GM04504 (cell line): ENCODE results near the gene CDR2L.
"Not testable (repeated sequence)": the region's sequence is repeated elsewhere in the genome, so short reads cannot be mapped to it uniquely, and the experiment has no call there.

ENCODE experiments used
- DNase-seq: peaks from one replicate; pipeline ENCODE4 v3.0.0-alpha.2; 2012; ENCODE audit warnings: low read depth

Gene CDR2L

DNA sequence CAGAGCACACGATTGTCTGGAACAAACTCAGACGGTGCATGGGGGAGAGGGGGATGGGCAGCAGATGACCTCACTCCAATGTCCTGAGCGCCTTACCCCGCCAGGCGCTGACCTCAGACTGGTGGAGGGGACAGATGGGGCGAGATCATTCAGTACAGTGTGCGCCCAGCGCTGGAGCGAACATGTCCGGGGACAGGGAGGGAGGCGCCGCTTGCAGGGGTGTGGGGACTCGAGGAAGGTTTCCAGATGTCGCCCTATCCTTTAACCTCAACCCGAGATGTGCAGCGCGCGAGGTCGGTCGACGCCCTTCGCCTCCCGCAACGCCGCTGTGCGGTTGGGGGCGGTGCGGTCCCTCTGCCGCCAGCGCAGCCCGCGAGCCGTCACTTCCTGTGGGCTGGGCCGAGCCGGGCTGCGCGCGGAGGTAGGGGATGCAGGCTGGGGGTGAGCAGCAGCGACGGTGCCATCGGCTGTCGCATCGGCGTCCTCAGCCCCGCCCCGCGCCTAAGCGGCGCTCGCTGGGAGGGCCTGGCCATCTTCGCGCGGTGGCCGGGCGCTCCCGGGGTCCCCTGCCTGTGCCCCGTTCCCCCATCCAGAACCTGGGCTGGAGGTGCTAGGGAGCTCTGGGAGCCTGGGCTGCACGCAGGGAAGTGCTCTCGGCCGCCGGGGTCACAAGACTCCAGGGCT, 5.3 kb upstream of the CDR2L start:
- no peak for DNase-seq

DNA sequence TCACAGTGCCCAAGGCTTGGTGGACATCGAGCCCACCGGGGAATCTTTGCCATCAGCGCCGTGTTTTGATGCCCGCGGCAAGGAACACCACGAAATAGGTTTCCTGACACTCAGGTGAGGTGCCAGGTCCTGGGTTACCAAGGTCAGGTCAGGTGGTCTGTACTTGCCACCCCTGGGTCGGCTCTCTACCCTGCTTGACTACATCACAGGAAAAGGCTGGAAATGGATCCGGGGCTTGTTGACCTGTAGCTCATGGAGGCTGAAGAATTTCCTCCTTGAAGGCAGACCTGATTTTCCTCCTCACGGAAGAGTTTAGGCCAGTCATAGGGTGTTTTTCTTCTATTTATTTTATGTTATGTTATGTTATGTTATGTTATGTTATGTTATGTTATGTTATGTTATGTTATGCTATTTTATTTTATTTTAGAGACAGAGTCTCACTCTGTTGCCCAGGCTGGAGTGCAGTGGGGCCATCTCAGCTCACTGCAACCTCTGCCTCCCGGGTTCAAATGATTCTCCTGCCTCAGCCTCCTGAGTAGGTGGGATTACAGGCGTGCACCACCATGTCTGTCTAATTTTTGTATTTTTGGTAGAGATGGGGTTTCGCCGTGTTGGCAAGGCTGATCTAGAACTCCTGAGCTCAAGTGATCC, 4.6 kb upstream of the CDR2L start:
- not testable (repeated sequence) for DNase-seq

DNA sequence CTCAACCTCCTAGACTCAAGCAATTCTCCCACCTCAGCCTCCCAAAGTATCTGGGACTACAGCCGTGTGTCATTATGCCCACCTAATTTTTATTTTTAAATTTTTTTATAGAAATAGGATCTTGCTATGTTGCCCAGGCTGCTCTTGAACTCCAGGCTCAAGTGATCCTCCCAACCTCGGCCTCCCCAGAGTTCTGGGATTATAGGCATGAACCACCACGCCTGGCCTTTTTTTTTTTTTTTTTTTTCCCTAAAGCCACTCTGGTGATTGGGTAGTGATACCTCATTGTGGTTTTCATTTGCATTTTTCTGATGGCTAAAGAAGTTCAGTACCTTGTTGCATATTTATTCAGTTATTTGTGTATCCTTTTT, 1.2 kb upstream of the CDR2L start:
- no peak for DNase-seq

DNA sequence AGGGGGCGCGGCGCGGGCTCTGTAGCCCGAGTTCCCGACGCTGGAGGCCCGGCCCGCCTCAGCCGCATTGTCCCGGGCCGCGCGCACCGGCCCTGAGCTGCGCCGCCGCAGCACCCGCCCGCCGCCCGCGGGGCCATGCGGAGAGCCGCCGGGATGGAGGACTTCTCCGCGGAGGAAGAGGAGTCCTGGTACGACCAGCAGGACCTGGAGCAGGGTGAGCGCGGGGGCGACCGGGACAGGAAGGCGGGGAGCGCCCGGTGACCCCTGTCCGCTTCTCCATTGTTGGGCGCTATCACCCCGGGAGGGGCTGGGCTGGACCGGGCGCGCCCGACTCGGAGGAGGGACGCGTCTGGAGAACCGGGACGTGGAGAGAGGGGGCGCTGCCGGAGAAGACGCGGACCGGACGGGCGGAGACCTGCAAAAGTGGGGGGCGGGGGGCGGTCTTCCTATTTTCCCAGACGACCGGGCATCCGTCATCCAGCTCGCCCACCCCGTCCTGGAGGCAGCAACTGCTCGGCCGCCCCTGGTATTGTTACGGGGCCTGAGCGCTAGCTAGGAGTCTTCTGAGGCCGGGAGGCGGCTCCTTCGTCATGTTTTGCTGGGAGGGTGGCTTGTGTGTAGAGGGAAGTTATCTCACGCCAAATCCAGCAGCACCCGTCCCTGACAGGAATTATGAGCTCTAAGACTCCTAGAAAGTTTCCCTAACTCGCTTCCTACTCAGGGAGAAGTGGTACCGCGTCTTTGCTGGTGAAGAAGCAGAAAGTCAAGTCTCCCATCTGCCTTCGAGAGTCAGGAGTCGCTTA, 678 bp downstream of the CDR2L start:
- peak; percentile 67 for DNase-seq

DNA sequence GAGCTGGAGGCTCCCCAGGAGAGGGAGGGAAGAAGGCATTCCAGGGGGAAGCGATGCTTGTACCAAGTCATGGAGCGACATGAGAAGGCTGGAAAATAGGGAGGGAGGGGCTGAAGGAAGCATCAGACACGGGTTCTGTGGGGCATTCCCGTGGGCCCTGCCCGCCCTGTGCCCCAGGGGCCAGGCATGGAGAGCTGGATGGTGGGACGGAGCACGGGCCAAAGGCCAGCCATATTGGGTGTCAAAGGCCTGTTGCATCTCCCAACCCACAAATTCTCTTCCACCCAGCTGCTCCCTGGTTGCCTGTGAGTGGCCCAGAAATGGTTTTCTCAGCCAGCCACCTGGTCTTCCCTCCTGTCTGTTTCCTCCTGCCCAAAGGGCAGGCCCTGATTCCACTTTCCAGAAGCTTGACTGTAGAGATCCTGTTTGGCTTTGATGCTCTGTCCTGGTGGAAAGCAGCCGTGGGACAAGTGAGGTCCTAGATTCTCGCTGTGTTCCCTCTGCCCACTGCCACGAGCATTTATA, 3.2 kb downstream of the CDR2L start:
- DNase-seq: no peak

DNA sequence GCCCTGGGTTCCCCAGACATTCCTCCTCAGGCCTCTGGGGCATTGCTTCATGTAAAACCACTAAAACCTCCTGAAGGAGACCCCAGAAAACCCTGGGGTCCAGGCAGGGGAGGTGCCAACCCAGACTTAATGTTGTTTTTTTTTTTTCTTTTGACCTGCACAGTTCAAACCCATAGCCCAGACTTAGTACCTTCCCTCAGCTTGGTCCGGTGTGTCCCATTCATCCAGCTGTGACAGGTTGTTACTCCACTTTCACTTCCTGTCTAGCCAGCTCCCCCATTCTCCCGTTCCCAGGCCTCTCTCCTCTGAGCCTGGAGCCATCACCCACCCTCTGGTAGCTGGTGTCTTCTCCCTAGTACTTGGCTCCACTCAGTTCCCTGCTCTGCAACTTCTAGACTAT, 4.8 kb downstream of the CDR2L start:
- no peak for DNase-seq

DNA sequence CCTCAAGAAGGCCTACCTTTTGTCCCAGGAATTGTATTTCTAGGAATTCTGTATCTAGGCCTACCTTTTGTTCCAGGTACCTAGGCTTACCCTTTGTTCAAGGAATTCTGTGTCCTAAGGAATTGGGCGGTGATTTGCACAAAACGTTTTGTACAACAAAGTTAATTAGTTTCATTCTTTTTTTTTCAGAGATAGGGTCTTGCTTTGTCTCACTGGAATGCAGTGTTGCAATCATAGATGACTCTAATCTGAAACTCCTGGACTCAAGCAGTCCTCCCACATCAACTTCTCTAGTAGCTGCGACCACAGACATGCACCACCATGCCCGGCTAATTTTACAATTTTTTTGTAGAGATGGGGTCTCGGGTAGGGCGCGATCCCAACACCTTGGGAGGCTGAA, 7.0 kb downstream of the CDR2L start:
- no peak for DNase-seq

DNA sequence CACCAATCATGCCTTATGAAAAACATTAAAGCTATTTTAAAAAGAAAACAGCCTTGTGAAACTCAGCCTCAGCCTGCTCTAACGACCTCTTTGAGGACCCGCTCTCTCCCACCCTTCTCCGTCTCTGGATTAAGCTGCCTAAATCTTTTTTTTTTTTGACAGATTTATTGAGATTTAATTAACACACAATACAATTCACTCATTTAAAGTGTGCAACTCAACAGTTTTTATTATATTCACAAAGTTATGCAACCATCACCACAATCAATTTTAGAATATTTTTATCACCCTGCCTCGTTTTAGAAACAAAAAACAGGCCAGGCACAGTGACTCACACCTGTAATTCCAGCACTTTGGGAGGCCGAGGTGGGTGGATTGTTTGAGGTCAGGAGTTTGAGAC, 8.4 kb downstream of the CDR2L start:
- no peak for DNase-seq

DNA sequence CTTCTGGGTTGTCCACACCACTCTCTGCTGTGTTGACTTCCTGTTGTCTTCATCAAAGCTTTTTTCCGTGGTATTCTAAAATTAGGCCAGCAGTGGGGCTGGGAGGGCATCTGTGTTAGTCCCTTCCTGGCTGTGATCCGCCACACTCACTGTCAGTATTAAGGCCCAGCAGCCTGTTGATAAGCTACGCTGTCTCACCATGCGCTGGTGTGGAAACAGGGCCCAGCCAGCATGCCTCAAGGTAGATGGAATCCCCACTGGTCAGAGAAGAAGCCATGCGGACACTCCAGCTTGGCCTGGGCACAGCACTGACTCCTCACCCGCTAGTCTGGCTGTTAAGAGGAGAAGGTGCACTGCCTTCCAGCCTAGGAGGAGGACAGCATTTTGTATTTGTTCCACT, 11.4 kb downstream of the CDR2L start:
- no peak for DNase-seq

DNA sequence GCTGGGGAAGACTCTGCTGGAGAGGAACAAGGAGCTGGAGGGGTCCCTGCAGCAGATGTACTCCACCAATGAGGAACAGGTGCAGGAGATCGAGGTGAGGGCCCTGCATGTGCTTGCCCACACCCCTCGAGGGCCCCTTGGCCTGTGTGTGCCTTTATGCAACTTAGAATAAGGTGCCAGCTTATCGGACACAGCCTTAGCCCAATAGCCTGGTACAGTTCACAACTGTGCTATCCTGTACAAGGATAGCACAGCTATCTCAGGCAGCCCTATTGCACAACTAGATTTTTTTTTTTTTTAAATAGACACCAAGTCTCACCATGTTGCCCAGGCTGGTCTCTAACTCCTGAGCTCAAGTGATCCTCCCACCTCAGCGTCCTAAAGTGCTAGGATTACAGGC, 12.1 kb downstream of the CDR2L start:
- no peak for DNase-seq

DNA sequence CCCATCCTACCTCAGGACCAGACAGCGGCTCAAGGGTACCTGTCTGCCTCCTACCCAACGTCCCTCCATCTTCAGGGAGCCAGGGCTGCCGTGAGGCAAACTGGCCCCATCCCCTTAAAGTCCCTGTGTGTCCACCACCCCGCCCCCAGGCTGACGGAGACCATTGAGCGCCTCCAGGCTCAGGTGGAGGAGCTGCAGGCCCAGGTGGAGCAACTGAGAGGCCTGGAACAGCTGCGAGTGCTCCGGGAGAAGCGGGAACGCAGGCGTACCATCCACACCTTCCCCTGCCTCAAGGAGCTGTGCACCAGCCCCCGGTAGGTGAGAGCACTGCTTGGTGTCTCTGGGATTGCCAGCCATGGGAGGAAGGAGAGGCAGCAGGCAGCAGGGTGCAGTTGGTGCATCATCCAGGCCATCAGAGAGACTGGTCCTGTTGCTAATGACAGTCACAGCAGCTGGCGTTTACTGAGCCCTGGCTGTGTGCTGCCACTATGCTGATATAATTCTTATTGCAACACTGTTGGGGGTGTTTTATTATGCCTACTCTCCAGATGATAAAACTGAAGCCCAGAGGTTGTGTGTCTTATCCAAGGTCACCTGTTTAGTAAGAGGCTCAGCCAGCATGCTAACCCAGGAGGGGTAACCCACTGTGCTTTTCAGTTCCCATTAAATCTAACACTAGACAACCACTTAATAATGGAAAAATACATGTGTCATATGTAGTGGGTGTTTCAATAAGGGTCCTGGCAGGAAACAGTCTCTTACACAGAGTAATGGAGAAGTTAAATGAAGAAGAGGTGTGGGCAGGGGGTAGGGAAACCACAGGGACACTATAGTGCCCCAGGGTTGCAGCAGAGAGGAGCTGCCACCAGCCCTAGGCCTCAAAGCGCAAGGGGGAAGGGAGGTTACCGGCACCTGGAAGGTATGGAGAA, 14.7 kb downstream of the CDR2L start:
- DNase-seq: no peak

DNA sequence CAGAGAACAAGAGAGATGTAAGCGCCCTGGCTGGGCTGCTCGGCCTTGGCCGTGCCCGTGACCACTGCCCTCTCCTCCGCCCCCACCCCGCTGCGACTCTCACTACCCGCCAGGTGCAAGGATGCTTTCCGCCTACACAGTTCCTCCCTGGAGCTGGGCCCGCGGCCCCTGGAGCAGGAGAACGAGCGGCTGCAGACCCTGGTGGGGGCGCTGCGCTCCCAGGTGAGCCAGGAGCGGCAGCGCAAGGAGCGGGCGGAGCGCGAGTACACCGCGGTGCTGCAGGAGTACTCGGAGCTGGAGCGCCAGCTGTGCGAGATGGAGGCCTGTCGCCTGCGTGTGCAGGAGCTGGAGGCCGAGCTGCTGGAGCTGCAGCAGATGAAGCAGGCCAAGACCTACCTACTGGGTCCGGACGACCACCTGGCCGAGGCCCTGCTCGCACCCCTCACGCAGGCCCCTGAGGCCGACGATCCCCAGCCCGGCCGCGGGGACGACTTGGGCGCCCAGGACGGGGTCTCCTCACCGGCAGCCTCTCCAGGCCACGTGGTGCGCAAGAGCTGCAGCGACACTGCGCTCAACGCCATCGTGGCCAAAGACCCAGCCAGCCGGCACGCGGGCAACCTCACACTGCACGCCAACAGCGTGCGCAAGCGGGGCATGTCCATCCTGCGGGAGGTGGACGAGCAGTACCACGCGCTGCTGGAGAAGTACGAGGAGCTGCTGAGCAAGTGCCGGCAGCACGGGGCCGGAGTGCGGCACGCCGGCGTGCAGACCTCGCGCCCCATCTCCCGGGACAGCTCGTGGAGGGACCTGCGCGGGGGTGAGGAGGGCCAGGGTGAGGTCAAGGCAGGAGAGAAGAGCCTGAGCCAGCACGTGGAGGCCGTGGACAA, 15.9 kb downstream of the CDR2L start:
- no peak for DNase-seq

DNA sequence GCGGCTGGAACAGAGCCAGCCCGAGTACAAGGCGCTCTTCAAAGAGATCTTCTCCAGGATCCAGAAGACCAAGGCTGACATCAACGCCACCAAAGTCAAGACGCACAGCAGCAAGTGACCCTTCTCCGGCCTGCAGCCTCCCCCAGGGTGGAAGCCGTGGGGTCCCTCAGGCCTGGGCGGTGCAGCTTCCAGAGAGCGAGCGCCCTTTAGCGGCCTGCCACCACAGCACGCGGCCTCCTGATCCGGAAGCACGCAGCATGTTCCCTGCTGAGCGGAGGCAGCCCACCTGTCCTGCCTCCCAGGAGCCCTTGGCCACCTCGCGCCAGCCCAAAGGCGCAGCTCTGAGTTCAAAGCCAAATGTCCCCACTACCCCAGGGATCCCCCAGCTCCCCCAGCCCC, 16.5 kb downstream of the CDR2L start:
- DNase-seq: no peak

DNA sequence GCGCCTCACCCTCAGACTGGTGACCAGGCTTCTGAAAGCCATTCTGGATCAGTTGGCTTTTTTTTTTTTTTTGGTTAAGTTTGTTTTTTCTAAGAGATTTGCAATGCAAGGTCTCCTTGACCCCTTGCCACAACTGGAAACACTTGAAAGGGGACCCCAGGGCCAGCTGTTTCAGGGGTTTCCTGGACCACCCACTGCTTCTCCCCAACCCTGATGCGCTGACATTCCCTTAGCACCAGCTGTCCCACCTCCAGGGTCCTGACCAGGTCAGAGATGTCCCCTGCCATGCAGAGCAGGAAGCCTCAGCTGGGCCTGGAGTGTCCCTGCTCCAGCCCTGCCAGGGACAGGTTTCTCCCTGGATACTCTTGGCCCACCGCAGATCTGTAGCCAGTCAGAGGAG, 16.9 kb downstream of the CDR2L start:
- DNase-seq: no peak

DNA sequence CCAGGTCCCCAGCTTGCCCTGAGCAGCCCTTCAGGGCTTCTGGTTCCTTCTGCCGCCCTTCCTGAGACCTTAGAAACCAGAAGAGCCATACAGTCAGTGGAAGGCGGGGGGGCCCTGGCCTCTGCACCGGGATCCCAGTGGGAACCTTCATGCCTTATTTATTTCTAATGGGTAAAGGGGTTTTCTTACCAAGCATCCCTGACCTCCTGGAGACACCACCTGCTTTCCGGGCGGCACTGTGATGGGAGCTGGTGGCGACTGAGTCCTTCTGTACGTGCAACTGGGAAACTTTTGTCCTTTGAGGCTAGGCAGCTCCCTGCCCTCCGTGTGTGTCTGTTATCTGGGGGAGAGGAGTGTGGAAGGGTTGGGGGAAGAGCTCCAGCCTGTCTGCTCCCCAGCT, 17.9 kb downstream of the CDR2L start:
- DNase-seq: no peak

DNA sequence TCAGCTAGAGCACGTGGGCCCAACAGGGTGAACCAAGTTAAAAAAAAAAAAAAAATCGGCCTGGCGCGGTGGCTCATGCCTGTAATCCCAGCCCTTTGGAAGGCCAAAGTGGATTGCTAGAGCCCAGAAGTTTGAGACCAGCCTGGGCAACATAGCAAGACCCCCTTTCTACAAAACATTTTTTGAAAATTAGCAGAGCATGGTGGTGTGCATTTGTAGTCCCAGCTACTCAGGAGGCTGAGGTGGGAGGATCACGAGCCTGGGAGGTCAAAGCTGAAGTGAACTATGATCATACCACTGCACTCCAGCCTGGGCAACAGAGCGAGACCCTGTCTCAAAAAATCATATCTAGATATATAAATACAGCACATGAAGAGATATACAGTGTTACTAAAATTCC, 18.7 kb downstream of the CDR2L start:
- DNase-seq: not testable (repeated sequence)

DNA sequence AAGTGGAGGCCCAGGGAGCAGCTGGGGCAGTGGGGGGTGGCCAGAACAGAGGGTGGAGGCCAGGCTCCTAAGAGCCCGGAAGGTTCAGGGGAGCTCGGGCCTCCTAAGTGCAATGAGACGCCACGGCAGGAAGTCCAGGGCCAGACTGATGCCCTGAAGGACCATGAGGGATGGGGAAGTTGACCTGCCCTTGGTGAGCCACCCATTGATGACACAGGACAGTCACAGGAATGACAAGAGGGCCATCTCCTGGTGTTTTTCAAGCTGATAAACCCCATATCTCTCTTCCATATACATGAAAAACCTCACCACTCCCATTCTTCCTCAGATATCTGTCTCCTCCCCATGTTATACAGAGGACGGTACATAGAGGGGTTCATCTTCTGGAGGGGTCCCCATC, 19.2 kb downstream of the CDR2L start:
- no peak for DNase-seq

DNA sequence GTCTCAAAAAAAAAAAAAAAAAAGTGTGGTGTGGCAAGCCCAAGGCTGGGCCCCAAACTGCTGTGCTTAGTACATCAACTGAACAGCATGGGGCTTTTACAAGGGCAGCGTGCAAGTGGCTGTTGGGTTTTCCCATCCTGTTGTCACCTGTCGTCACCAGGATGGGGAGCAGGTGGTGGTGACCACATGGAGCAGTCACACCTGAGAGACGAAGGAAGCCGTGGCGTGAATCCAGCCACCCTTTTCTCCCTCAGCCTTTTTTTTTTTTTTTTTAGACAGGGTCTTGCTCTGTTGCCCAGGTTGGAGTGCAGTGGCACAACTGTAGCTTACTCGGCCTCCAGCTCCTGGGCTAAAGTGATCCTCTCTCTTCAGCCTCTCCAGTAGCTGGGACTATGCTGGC, 20.9 kb downstream of the CDR2L start:
- DNase-seq: no peak

DNA sequence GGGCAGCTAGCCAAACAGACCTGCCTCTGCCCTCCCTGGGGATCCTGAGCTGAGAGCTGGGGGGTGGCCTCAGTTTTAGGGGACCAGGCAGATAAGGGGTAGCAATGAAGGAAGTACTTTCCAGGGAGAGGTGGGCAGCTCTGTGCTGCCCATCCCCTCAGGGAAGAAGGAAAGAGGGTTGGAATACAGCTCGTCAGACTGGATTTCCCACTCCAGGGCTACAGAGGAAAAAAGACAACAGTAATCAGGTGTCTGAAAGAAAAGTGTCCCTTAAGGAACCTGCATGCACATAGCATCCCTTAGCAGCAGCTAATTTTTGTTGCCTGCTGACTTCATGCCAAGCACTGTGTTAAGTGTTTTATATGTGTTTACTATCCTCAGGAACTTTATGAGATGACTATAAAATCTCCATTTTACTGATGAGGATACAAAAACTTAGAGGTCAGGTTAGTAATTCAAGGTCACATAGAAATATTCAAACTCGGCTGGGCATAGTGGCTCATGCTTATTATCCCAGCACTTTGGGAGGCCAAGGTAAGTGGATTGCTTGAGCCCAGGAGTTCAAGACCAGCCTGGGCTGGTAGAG, 21.8 kb downstream of the CDR2L start:
- DNase-seq: no peak

DNA sequence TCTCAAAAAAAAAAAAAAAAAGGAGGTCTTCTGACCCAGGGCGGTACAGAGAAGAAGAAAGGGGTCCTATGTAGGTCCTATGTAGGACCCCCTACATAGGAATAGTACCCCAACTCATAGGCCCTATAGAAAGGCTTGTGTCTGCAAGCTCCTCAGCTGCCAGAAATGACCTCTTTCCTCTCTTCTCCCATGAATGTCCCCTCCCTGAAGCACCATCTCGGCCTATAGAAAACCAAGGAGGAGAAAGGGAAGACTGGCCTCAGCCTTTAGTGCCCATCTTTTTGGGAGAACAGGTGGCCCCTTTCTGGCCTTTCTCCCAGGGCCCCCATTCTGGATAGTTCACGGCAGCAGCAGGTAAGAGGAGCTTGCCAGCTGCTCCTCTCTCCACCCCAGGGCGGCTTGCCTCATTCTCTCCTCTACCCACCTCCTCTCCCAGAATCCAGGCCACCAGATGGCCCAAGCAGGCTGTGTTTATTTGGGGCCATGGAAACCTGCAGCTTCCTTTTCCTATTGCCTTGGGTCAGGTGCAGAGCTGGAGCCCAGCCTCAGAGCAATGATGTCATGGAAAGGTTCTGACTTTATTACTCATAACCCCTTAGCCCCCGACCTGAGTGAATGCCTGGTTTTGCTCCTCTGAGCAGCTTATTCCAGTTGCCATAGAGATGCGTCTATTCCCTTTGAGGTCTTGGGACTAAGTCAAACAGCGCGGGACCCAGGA, 23.4 kb downstream of the CDR2L start:
- DNase-seq: no peak
